GM12878 (cell line): ENCODE results near the gene ZBTB38. TPM values are rescaled to one million over a fixed set of nuclear protein-coding genes. Genes with fewer than 3 reads are reported as not detected.
A peak's percentile ranks its signal among the peaks of the same experiment; 100 is the strongest.

Experiments
- ATF7 ChIP-seq: fragments of 450-650 bp; IDR thresholded peaks from 2 replicates; pipeline ENCODE4 v1.6.1; 2016; ENCODE audit warnings: low read depth, mild to moderate bottlenecking
- BACH1 ChIP-seq: fragments of 450-650 bp; IDR thresholded peaks from 2 replicates; pipeline ENCODE4 v1.6.1; 2017; ENCODE audit warnings: mild to moderate bottlenecking, borderline replicate concordance
- BMI1 ChIP-seq: fragments of 450-650 bp; IDR thresholded peaks from 2 replicates; pipeline ENCODE4 v1.6.1; 2016; ENCODE audit warnings: mild to moderate bottlenecking, moderate library complexity, borderline replicate concordance
- CBFB ChIP-seq: IDR thresholded peaks from 2 replicates; pipeline ENCODE4 v1.6.1; 2016; ENCODE audit warnings: antibody characterized with exemption, low read depth
- GATAD2B ChIP-seq: fragments of 450-650 bp; conservative IDR thresholded peaks from 2 replicates; pipeline ENCODE4 v1.6.1; 2017; ENCODE audit warnings: low read depth, mild to moderate bottlenecking, moderate library complexity
- IKZF1 ChIP-seq: fragments of 450-650 bp; conservative IDR thresholded peaks from 2 replicates; pipeline ENCODE4 v1.6.1; 2017; ENCODE audit warnings: antibody characterized with exemption, mild to moderate bottlenecking
- JUNB ChIP-seq: IDR thresholded peaks from 2 replicates; pipeline ENCODE4 v1.6.1; 2016; ENCODE audit warnings: antibody characterized with exemption, mild to moderate bottlenecking
- JUND ChIP-seq: IDR thresholded peaks from 2 replicates; pipeline ENCODE4 v1.6.1; 2012; ENCODE audit warnings: low read depth, mild to moderate bottlenecking, low read length, improper control_type of control experiment, moderate library complexity
- MXI1 ChIP-seq: fragments of 150-350 bp; IDR thresholded peaks from 2 replicates; pipeline ENCODE4 v1.6.1; 2011; ENCODE audit warnings: low read depth, mild to moderate bottlenecking, inconsistent platforms, low read length, improper control_type of control experiment
- MYB ChIP-seq: fragments of 150-350 bp; IDR thresholded peaks from 2 replicates; pipeline ENCODE4 v1.6.1; 2014; ENCODE audit warnings: mild to moderate bottlenecking, low read depth, low read length, borderline replicate concordance
- MYC ChIP-seq: IDR thresholded peaks from 2 replicates; pipeline ENCODE4 v1.6.1; 2011; ENCODE audit warnings: mild to moderate bottlenecking, low read length, moderate library complexity, inconsistent platforms; ENCODE audit not compliant: insufficient read depth, insufficient replicate concordance, insufficient read length, severe bottlenecking
- NFIC ChIP-seq: IDR thresholded peaks from 2 replicates; pipeline ENCODE4 v1.6.1; 2012; ENCODE audit warnings: low read depth, mild to moderate bottlenecking, inconsistent platforms, low read length, moderate library complexity
- POLR2AphosphoS5 ChIP-seq: IDR thresholded peaks from 2 replicates; pipeline ENCODE4 v1.6.1; 2011; ENCODE audit warnings: mild to moderate bottlenecking, low read length, inconsistent platforms
- RFX5 ChIP-seq: IDR thresholded peaks from 2 replicates; pipeline ENCODE4 v1.6.1; 2011; ENCODE audit warnings: low read depth, low read length, improper control_type of control experiment
- SKIL ChIP-seq: fragments of 450-650 bp; IDR thresholded peaks from 2 replicates; pipeline ENCODE4 v1.6.1; 2017; ENCODE audit warnings: mild to moderate bottlenecking, low read depth, inconsistent platforms; ENCODE audit not compliant: poor library complexity, severe bottlenecking
- SMAD5 ChIP-seq: IDR thresholded peaks from 2 replicates; pipeline ENCODE4 v1.6.1; 2016; ENCODE audit warnings: antibody characterized with exemption, low read depth
- YY1 ChIP-seq: IDR thresholded peaks from 2 replicates; pipeline ENCODE4 v1.6.1; 2011; ENCODE audit warnings: low read depth, mild to moderate bottlenecking, low read length
- ZBTB4 ChIP-seq: fragments of 450-650 bp; formaldehyde crosslinking; IDR thresholded peaks from 2 replicates; pipeline ENCODE4 v1.4.0; 2022; ENCODE audit warnings: mild to moderate bottlenecking, moderate library complexity
- ZNF687 ChIP-seq: fragments of 450-650 bp; IDR thresholded peaks from 2 replicates; pipeline ENCODE4 v1.6.1; 2017; ENCODE audit warnings: mild to moderate bottlenecking, moderate library complexity
- polyA plus RNA-seq, 11 experiments: library from polyadenylated mRNA; depleted of rRNA in 4 of 11; unstranded in 6 of 11; stranded (reverse) in 5 of 11; fragments of >200 nt; fragmentation: Nextera tagmentation in 4 of 11; fragmentation: Illumina TruSeq in 1 of 11; extraction: Ambion mirVana in 4 of 11; extraction: Trizol in 1 of 11; gene quantifications; 1 replicate in 1 of 11; 2 replicates in 10 of 11; pipeline versions ENCODE4 v1.2.1 to v1.2.3, GENCODE V29; 2011 to 2016; ENCODE audit warnings: inconsistent platforms in 2 of 11, missing spikeins in 2 of 11, low read depth in 1 of 11
- total RNA-seq, 4 experiments: library from RNA; depleted of rRNA in 3 of 4; stranded (reverse); fragments of >200 nt in 3 of 4; fragmentation: Illumina TruSeq in 1 of 4; extraction: Trizol in 1 of 4; gene quantifications; 2 replicates each; pipeline versions ENCODE4 v1.2.1 to v1.2.3, GENCODE V29; 2013 to 2021

Gene ZBTB38
- total and polyA plus RNA-seq, 10 of the 15 experiments (the other 5 are each of a cell fraction or from before 2014, with no cell fraction given), result 34.2 to 115 (median 88.6) TPM

GRCh38 chr3:141379250-141379966 lies 11.1 kb downstream of the ZBTB38 start (continued):
- TF ChIP-seq ZBTB4 (CRISPR knock-in tag) (0 out of 2 replicates have a peak, but pooled peaks have one; percentile 62), MXI1 (peak; percentile 70; the same call in 1 of the 2 replicates), ATF7 (peak; percentile 89), CBFB (peak; percentile 62; the same call in 1 of the 2 replicates), BACH1 (peak; percentile 73; the same call in 1 of the 2 replicates), BMI1 (peak; percentile 52; the same call in 1 of the 2 replicates), JUND (no peak; the same call in 1 of the 2 replicates), JUNB (peak; percentile 78), GATAD2B (0 out of 2 replicates have a peak, but pooled peaks have one; percentile 52), SMAD5 (0 out of 2 replicates have a peak, but pooled peaks have one; percentile 67), POLR2AphosphoS5 (peak; percentile 57; the same call in 1 of the 2 replicates), MYB (peak; percentile 74; the same call in 1 of the 2 replicates), SKIL (peak; percentile 99), RFX5 (0 out of 2 replicates have a peak, but pooled peaks have one; percentile 16), YY1 (peak; percentile 90), MYC (peak; percentile 61), ZNF687 (peak; percentile 100), IKZF1 (peak; percentile 87), NFIC (peak; percentile 97)
